GM13976 (cell line): ENCODE results near the gene ARCN1.

Experiments used
- DNase-seq: peaks from one replicate; pipeline ENCODE4 v3.0.0; 2012; ENCODE audit warnings: low spot score
- in situ Hi-C: fragments of 300-500 bp; cut with MboI; formaldehyde crosslinking; loops from one replicate; pipeline ENCODE4 v1.12.0; 2022; ENCODE audit warnings: low sequenced_read_pairs, mixed read lengths, inconsistent platforms; ENCODE audit not compliant: unreplicated experiment
- TF ChIP-seq, protein P1 (sequence below): IDR thresholded peaks from 2 replicates; pipeline ENCODE4 v1.5.1; 2012; ENCODE audit warnings: borderline replicate concordance, mild to moderate bottlenecking; ENCODE audit not compliant: insufficient read depth; ENCODE audit errors: extremely low read depth, missing control alignments, control extremely low read depth

The ARCN1 gene

DNA sequence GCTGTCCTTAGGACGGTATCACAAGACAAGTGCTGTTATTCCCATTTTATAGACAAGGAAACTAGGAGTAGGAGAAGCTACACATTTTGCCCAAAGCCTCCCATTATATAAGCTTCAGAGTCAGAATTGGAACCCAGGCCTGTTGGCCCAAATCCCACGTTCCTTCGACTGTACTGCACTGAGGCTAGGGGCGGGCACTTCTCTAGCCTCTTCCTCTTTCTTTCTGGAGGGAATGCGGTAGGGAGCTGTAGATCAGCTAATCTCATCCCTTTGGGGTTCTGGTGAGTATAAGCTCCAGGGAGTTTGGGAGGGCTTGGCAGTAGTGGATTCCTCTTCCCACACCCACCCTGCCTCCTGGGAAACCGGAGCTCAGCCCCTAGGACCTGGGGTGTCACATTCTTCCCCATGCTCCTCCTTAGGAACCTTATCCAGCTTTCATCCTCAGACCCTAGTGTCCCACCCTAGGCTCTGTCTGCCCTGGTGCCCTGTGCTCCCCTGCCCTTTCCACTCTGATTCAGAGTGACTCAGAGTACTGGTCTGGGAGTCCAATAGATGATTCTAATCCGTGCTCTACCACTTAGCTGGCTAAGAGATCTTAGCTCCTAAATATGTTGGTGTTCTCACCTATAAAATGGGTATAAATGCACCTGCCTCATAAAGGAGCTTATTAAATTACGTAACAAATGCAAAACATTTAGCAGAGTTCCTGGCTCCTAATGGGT lies 64.5 kb downstream of the ARCN1 start:
- in situ Hi-C loops: no loop called here
- no peak for DNase-seq

DNA sequence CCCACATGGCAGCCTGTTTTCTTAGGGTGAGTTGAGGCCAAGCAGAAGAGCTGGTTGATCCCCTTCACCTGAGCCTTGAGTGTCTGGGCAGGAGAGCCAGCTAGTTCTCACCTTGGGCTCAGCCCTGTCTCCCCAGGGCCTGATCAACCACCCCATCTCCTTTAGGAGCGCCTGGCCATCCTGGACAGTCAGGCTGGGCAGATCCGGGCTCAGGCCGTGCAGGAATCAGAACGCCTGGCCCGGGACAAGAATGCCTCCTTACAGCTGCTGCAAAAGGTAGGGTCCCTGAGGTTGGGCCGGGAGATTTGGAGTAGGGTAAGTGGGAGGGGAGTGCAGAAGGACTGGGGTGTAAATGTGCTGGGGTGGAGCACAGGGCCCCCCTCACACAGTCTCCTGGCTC lies 66.5 kb downstream of the ARCN1 start:
- TF ChIP-seq, protein P1, sequence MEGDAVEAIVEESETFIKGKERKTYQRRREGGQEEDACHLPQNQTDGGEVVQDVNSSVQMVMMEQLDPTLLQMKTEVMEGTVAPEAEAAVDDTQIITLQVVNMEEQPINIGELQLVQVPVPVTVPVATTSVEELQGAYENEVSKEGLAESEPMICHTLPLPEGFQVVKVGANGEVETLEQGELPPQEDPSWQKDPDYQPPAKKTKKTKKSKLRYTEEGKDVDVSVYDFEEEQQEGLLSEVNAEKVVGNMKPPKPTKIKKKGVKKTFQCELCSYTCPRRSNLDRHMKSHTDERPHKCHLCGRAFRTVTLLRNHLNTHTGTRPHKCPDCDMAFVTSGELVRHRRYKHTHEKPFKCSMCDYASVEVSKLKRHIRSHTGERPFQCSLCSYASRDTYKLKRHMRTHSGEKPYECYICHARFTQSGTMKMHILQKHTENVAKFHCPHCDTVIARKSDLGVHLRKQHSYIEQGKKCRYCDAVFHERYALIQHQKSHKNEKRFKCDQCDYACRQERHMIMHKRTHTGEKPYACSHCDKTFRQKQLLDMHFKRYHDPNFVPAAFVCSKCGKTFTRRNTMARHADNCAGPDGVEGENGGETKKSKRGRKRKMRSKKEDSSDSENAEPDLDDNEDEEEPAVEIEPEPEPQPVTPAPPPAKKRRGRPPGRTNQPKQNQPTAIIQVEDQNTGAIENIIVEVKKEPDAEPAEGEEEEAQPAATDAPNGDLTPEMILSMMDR: no peak
- in situ Hi-C loops: no loop called here
- DNase-seq: no peak

More for the DNA sequence above, 64.5 kb downstream of the ARCN1 start:
- TF ChIP-seq, protein P1: no peak

DNA sequence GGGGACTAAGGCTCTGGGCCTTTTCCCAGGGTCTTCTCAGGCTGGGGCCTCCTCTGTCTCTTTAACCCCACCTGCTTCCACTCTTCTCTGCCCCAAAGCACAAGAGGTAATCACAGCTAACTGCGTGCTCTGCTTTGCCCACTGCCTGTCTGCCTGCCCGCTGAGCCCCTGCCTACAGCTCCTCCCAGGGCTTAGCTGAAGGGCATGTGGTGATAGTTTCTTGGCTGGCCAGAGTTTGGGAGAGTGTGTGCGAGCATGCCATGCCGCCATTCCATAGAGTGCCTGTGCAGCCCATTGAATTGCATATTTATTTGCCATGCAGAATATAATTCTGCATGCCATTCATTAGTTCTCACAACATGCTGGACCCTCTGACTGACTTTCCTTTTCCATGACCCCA lies 67.7 kb downstream of the ARCN1 start:
- in situ Hi-C loops: no loop called here
- DNase-seq: no peak
- TF ChIP-seq, protein P1: no peak

DNA sequence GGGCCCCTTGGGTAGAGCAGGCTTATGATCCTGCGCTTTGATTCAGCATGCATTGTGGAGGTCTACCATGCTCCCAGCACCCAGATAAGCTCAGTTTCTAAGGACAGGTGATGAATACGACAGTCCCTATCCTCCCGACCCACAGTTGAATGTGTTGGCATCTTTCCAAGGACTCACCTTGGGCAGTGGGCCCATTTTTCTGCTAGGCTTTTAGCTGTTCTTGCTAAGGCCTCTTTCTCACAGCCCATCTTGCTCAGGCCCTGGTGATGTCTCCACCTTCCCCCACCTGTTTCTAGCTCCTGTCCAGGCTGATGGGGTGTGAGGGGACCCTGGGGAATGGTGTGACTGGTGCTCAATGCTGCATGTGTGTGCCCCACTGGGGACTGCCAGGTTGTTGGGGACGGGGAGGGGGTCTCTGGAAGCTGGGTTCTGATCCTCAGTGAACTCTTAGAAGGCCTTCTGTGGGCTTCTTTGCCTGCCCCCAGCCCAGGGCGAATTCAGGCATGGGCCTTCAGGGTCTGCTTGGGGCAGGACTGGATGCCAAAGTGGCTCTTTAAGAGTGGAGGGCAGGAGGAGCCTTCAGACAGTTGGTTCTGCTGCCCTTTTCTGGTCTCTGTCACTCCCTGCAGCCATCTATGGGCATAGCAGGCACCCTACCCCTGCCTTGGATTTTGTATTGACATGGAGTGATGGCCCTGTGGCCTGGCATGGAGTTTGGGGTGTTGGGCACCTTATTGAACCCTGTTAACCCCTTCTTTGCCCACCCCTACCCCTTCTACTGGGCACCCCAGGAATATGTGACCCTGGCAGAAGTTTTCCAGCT lies 68.3 kb downstream of the ARCN1 start:
- TF ChIP-seq, protein P1: no peak
- in situ Hi-C loops: no loop called here
- no peak for DNase-seq

DNA sequence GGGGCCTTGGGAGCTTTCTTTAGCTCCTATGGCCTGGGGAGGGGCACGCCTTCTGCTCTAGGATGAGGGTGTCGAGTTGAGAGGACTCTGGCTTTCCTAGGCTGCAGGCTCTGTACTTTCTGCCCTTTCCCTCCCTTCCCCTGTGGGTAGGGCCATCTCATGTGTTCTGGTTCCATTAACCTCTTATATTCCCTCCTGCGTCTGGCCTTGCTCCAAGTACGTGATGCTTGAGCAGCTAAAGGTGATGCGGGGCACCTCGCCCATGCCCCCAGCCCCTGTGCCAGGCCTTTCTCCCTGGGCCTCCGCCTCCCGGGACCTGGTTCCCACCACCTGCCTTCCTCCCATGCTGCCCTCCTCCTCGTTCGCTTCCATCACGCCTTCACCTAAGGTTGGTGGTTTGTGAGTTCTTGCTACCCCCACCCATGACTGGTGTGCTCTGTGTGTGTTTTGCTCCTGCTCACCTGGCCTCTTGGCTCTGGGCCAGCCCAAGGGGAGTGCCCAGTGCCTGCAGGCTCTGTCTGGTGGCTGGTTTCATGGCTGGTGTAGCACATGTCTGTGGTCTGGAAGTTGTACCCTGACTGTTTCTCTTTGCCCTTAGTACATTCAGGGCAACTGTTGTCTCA lies 69.3 kb downstream of the ARCN1 start:
- TF ChIP-seq, protein P1: no peak
- DNase-seq: no peak
- in situ Hi-C loops: no loop called here

DNA sequence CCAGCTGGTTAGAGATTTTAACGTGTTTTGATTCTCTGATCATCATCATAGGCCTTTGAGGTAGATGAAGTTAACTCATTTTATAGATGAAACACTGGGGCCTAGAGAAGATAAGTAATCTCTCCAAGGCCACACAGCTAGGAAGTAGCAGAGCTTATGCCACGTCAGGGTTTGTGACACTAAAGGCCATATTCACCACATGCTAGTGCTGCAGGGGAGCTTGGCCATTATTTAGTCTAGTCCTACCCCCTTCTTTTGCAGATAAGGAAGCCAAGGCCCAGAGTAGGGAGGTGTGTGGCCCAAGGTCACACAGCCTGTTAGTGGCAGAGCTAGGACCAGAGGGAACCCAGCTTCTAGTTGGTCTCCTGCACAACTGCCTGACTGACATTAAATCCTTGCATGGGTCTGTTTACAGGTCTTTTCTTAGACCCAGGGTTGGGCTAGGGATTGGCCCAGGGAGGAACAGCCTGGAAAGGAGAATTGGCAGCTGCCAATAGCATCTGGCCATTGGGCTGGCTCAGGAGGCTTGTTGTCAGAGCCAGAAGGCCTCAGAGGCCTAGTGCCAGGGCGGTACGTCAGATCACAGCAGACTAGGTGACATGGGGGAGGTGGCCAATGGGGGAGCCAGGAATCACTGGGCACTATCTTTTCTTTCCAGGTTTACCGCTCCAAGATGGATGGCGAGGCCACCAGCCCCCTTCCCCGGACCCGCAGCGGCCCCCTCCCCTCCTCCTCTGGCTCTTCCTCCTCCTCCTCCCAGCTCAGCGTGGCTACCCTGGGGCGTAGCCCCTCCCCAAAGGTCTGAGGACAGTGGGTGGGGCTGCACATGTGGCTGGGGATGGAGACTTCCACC lies 71.2 kb downstream of the ARCN1 start:
- TF ChIP-seq, protein P1: no peak
- no peak for DNase-seq
- in situ Hi-C loops: no loop called here
